ENCODE results near the gene SSBP4.

DNA sequence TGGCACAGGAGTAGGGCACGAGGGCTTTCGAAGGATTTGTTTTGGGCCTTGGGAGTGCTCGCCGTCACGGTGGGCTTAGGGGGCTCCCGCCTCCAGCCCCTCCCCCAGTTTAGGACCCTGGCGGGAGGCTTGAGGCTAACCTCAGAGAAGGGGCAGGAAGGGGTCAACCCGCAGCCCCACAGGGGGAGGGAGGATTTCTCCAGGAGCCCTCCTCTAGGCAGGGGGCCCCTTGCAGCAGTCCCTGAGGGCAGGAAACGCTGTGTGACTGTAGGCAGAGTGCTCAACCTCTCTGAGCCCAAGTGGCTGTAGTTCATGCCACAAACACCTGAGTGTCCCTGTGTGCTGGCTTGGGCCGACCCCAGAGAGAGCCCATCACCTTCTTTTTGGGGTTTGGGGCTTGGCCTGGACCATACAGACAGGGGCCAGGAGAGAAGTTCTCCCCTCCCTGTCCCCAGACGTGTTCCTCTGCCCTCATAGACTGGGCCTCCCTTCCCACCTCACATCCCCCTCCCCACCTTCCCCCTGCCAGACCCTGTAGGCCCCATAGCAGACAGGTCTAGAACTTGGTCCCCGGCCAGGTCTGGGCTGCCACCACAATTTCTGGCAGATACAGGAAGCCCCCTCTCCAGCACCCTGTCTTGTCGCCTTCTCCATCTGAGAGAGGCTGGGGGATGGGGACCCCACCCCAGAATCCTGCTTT, 10.7 kb downstream of the SSBP4 start:
- TF ChIP-seq, protein P1, sequence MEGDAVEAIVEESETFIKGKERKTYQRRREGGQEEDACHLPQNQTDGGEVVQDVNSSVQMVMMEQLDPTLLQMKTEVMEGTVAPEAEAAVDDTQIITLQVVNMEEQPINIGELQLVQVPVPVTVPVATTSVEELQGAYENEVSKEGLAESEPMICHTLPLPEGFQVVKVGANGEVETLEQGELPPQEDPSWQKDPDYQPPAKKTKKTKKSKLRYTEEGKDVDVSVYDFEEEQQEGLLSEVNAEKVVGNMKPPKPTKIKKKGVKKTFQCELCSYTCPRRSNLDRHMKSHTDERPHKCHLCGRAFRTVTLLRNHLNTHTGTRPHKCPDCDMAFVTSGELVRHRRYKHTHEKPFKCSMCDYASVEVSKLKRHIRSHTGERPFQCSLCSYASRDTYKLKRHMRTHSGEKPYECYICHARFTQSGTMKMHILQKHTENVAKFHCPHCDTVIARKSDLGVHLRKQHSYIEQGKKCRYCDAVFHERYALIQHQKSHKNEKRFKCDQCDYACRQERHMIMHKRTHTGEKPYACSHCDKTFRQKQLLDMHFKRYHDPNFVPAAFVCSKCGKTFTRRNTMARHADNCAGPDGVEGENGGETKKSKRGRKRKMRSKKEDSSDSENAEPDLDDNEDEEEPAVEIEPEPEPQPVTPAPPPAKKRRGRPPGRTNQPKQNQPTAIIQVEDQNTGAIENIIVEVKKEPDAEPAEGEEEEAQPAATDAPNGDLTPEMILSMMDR (IDR thresholded peaks at IDR 0.05 in 2 of 3, conservative IDR thresholded peaks at IDR 0.05 in 1 of 3; ENCODE audit: borderline replicate concordance in 1 of 3, insufficient read depth in 1 of 3, low read depth in 2 of 3, low read length in 2 of 3): no peak
- TF ChIP-seq, protein P2, sequence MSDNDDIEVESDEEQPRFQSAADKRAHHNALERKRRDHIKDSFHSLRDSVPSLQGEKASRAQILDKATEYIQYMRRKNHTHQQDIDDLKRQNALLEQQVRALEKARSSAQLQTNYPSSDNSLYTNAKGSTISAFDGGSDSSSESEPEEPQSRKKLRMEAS (IDR thresholded peaks at IDR 0.05): no peak
- no peak for TF ChIP-seq JUND (IDR thresholded peaks at IDR 0.05)
- TF ChIP-seq EZH2 (IDR thresholded peaks at IDR 0.05): no peak
- no peak for TF ChIP-seq EGR1 (IDR thresholded peaks at IDR 0.05; ENCODE audit: low read depth)

Data from HCT116 (cell line).